ENCODE data around the gene HTR3B. TPM values are rescaled to one million over a fixed set of nuclear protein-coding genes. Genes with fewer than 3 reads are reported as not detected.

Gene HTR3B
- total and polyA plus RNA-seq, 10 of the 15 experiments (the other 5 are each of a cell fraction or from before 2014, with no cell fraction given): not detected

GRCh38 chr11:113980785-113981184 lies 76.2 kb downstream of the HTR3B start:
- Histone ChIP-seq H3K9ac (ENCODE audit: control insufficient read depth, insufficient read depth, low read length) (no peak overlapping the region), H3K27ac (ENCODE audit: control insufficient read depth, insufficient read depth) (no peak overlapping the region), H3K9me3 (replicated peaks; ENCODE audit: control insufficient read depth, insufficient read depth, low read length) (no peaks in the 10 kb centered on the region), H4K20me1 (ENCODE audit: control insufficient read depth, insufficient read depth) (no peaks in the 10 kb centered on the region), H3K79me2 (ENCODE audit: control insufficient read depth, insufficient read depth, low read length) (no peaks in the 10 kb centered on the region), H2AFZ (ENCODE audit: control insufficient read depth, low read depth, low read length) (no peak overlapping the region), H3K4me1 (ENCODE audit: control insufficient read depth, insufficient read depth, low read length) (peaks cover 8% of the 10 kb centered on the region), H3K27me3 (replicated peaks in 1 of 2; ENCODE audit: control insufficient read depth in 2 of 2, insufficient read depth in 2 of 2, low read length in 1 of 2) (peaks cover 3 to 10% of the 10 kb centered on the region in 2 experiments), H3K4me2 (ENCODE audit: control insufficient read depth, insufficient read depth) (no peak overlapping the region), H3K4me3 (no peak overlapping the region), H3K36me3 (ENCODE audit: control insufficient read depth in 2 of 2, insufficient read depth in 2 of 2, low read length in 1 of 2) (no peaks in the 10 kb centered on the region)
- BruUV-seq (replicated peaks): no TSS peak
- ChIA-PET SMC1A (ENCODE audit: uncharacterized antibody, unreplicated experiment) (no interaction called here), CTCF (no interaction called here), RAD21 (ENCODE audit: unreplicated experiment) (no interaction called here), POLR2A (no interaction called here)
- intact Hi-C loops (cut with micrococcal nuclease; ENCODE audit: unreplicated experiment) (no loop called here), in situ Hi-C loops (cut with MboI) (no loop called here)
- ATAC-seq (no peak), FAIRE-seq (no peak), DNase-seq (ENCODE audit: low read depth, low spot score) (no peak)
- TF ChIP-seq CBX3 (IDR thresholded peaks at IDR 0.05; ENCODE audit: borderline replicate concordance, low read depth): no peak
- 13% methylated on average over 6 of the region's 6 CpGs for WGBS (ENCODE audit: insufficient coverage, insufficient replicate concordance, low lambda C conversion rate, missing lambda C conversion rate)

- Histone ChIP-seq H3K27ac (ENCODE audit: control insufficient read depth, insufficient read depth) (no peak overlapping the region), H3K9ac (ENCODE audit: control insufficient read depth, insufficient read depth, low read length) (no peak overlapping the region), H3K27me3 (replicated peaks in 1 of 2; ENCODE audit: control insufficient read depth in 2 of 2, insufficient read depth in 2 of 2, low read length in 1 of 2) (peaks cover 3 to 8% of the 10 kb centered on the region in 2 experiments), H3K4me1 (ENCODE audit: control insufficient read depth, insufficient read depth, low read length) (peaks cover 8% of the 10 kb centered on the region), H3K36me3 (ENCODE audit: control insufficient read depth in 2 of 2, insufficient read depth in 2 of 2, low read length in 1 of 2) (no peaks in the 10 kb centered on the region), H3K4me2 (ENCODE audit: control insufficient read depth, insufficient read depth) (no peak overlapping the region), H2AFZ (ENCODE audit: control insufficient read depth, low read depth, low read length) (no peak overlapping the region), H3K4me3 (no peak overlapping the region), H3K79me2 (ENCODE audit: control insufficient read depth, insufficient read depth, low read length) (no peaks in the 10 kb centered on the region), H4K20me1 (ENCODE audit: control insufficient read depth, insufficient read depth) (no peaks in the 10 kb centered on the region), H3K9me3 (replicated peaks; ENCODE audit: control insufficient read depth, insufficient read depth, low read length) (no peaks in the 10 kb centered on the region)
- in situ Hi-C loops (cut with MboI): no loop called here
- intact Hi-C loops (cut with micrococcal nuclease; ENCODE audit: unreplicated experiment): no loop called here
- no TSS peak for BruUV-seq (replicated peaks)
- DNase-seq (ENCODE audit: low read depth, low spot score): no peak
- no peak for FAIRE-seq
- CTCF ChIA-PET: no interaction called here
- POLR2A ChIA-PET: no interaction called here
- RAD21 ChIA-PET (ENCODE audit: unreplicated experiment): no interaction called here
- SMC1A ChIA-PET (ENCODE audit: uncharacterized antibody, unreplicated experiment): no interaction called here
- ATAC-seq: no peak
- TF ChIP-seq BCLAF1 (IDR thresholded peaks at IDR 0.05) (no peak), SIN3A (IDR thresholded peaks at IDR 0.05; ENCODE audit: low read depth, low read length) (no peak), SRF (IDR thresholded peaks at IDR 0.05; ENCODE audit: low read depth in 2 of 2, low read length in 2 of 2) (no peak), MAX (IDR thresholded peaks at IDR 0.05; ENCODE audit: low read depth, low read length) (no peak), E4F1 (IDR thresholded peaks at IDR 0.05; ENCODE audit: borderline replicate concordance, partially characterized antibody) (no peak), GABPA (IDR thresholded peaks at IDR 0.05; ENCODE audit: low read depth) (no peak)
- TF ChIP-seq, protein P1, sequence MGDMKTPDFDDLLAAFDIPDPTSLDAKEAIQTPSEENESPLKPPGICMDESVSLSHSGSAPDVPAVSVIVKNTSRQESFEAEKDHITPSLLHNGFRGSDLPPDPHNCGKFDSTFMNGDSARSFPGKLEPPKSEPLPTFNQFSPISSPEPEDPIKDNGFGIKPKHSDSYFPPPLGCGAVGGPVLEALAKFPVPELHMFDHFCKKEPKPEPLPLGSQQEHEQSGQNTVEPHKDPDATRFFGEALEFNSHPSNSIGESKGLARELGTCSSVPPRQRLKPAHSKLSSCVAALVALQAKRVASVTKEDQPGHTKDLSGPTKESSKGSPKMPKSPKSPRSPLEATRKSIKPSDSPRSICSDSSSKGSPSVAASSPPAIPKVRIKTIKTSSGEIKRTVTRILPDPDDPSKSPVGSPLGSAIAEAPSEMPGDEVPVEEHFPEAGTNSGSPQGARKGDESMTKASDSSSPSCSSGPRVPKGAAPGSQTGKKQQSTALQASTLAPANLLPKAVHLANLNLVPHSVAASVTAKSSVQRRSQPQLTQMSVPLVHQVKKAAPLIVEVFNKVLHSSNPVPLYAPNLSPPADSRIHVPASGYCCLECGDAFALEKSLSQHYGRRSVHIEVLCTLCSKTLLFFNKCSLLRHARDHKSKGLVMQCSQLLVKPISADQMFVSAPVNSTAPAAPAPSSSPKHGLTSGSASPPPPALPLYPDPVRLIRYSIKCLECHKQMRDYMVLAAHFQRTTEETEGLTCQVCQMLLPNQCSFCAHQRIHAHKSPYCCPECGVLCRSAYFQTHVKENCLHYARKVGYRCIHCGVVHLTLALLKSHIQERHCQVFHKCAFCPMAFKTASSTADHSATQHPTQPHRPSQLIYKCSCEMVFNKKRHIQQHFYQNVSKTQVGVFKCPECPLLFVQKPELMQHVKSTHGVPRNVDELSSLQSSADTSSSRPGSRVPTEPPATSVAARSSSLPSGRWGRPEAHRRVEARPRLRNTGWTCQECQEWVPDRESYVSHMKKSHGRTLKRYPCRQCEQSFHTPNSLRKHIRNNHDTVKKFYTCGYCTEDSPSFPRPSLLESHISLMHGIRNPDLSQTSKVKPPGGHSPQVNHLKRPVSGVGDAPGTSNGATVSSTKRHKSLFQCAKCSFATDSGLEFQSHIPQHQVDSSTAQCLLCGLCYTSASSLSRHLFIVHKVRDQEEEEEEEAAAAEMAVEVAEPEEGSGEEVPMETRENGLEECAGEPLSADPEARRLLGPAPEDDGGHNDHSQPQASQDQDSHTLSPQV (IDR thresholded peaks at IDR 0.05): no peak
Observed at GRCh38 chr11:113982306-113982705, 77.7 kb downstream of the HTR3B start.

Data from GM12878 (cell line).